Choroid plexus epithelial cell (primary cell): ENCODE data around the gene MBP.

ENCODE experiments used
- DNase-seq: peaks from one replicate; pipeline ENCODE4 v3.0.0-alpha.2; 2010; ENCODE audit warnings: low read depth
- H3K4me3 ChIP-seq: 2 replicates; pipeline ENCODE4 v1.5.1; 2011; ENCODE audit warnings: low read depth, mild to moderate bottlenecking, control low read depth, low read length, moderate library complexity
- CTCF ChIP-seq: conservative IDR thresholded peaks from 2 replicates; pipeline ENCODE4 v1.5.1; 2011; ENCODE audit warnings: low read depth, mild to moderate bottlenecking, control low read depth, inconsistent platforms, low read length, moderate library complexity

MBP gene

GRCh38 chr18:77140030-77140429 is 7.4 kb upstream of the MBP start:
- DNase-seq = no peak
- no peak for TF ChIP-seq CTCF
- no peak overlapping the region for H3K4me3 ChIP-seq

GRCh38 chr18:77139619-77140018 is 7.0 kb upstream of the MBP start:
- TF ChIP-seq CTCF = no peak
- H3K4me3 ChIP-seq = no peak overlapping the region
- DNase-seq = no peak

GRCh38 chr18:77138270-77138669 is 5.7 kb upstream of the MBP start:
- DNase-seq = no peak
- TF ChIP-seq CTCF = no peak
- no peak overlapping the region for H3K4me3 ChIP-seq

- TF ChIP-seq CTCF = no peak
- H3K4me3 ChIP-seq = no peak overlapping the region
- no peak for DNase-seq
Measured at GRCh38 chr18:77137851-77138250, 5.3 kb upstream of the MBP start.

- H3K4me3 ChIP-seq = no peak overlapping the region
- DNase-seq = no peak
- no peak for TF ChIP-seq CTCF
Measured at GRCh38 chr18:77136871-77137665, 4.5 kb upstream of the MBP start.

GRCh38 chr18:77136076-77136718 is 3.6 kb upstream of the MBP start:
- TF ChIP-seq CTCF = no peak
- H3K4me3 ChIP-seq = no peak overlapping the region
- DNase-seq = no peak
